HG03097 (cell line): ENCODE measurements around the gene CPXM2.

ENCODE experiments used
- ATAC-seq: cut with Tn5 transposase; IDR thresholded peaks from one replicate; pipeline ENCODE4 v1.9.1; 2021; ENCODE audit not compliant: unreplicated experiment, low FRiP score

CPXM2 gene

DNA sequence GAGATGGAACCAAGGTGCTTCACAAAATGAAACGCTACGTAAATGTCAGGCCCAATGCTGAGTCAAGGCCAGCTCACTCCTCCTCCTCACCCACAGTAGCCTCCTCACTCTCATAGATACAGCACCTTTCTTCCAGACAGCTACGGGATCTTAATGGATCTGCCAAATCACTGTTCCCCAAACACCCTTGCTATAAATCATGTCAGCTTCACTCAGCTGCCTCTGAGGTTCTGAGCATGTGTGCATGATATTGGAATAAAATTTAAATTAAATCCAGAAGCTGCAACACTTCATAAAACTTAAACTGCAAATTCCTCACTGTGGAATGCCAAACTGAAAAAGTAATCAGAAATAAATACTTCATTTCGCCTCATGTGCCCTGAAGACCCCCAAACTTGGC, 14.7 kb upstream of the CPXM2 start:
- no peak for ATAC-seq

GRCh38 chr10:123904834-123905409, 13.3 kb upstream of the CPXM2 start:
- ATAC-seq: no peak

- ATAC-seq: no peak
These were observed 12.0 kb upstream of the CPXM2 start for GRCh38 chr10:123903621-123904020.

- ATAC-seq: no peak
These were observed 10.0 kb upstream of the CPXM2 start for GRCh38 chr10:123901621-123902020.

DNA sequence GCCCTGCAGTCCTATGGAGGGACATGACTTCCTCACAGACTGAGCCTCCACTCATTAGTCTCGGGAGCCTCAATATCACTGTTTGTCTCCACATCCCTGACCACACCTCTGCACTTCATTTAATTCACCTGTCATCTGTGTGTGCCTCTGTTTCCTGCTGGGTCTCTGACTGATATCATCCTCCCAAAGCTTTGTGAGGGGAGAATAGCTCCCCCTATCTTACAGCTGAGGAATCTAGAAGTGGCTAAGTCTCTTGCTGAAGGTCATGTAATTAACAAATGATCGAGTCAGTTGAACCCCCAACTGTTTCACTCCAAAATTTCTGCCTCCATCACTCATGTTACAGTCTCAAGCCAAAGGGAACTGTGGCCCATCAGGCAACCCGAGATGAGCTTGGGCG, 5.5 kb upstream of the CPXM2 start:
- no peak for ATAC-seq

GRCh38 chr10:123896246-123896927, 4.8 kb upstream of the CPXM2 start:
- ATAC-seq: no peak

DNA sequence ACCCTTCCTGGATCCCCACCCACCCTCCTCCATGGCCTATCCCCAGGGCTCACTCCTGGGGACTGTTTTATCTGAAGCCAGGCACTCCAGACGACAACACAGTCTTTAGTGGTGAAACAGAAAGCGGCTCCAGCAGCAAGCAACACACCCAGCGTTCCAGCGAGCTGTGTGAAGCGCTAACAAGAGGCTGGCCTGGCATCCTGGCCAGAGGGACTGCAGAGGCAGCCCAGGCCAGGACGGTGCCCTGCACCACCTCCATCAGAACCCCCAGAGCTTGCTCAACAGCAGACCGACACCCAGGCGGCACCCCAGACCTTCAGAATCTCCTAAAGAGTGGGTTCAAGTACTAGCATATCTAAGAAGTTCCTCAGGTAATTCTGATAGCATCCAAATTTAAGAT, 2.0 kb upstream of the CPXM2 start:
- no peak for ATAC-seq

DNA sequence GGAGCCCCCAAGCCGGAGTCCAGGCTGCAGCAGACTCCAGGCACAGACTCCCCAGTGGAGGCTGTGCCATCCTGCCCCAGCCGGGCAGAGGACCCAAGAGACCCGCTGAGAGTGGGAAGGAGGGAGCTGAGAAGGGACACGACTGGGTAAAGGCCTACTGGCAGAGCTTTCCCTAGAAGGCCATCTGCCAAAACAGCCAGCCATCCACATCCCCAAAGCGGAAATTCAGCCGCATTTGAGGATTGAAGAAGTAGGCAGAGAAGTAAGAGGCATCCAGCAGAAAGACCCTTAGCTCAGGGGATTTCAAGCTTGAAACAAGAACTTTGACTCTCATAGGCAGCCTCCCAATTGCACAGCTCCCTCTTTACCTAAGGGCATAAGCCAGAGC, 857 bp downstream of the CPXM2 start:
- no peak for ATAC-seq

DNA sequence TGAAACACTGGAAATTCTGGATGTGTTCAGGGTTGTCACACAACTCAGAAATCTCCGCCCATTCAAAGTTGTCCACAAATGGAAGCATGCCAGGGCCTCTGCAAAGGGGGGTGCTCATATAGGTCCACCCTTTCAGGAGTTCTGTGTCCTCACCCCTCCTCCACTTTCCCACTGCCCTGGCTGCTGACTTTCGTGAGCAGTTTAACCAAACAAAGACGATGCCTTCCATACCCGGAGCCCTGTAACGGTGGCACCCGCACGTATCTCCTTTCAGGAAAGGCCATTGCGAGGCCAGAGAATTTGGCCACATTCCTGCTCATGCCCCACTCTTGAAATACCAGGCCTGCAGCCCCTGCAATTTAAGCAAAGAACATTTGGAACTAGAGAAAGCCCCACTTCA, 1.4 kb downstream of the CPXM2 start:
- no peak for ATAC-seq

GRCh38 chr10:123889821-123890220, 1.8 kb downstream of the CPXM2 start:
- no peak for ATAC-seq

- ATAC-seq: no peak
These were observed 2.9 kb downstream of the CPXM2 start for GRCh38 chr10:123888751-123889150.

GRCh38 chr10:123888256-123888655, 3.4 kb downstream of the CPXM2 start:
- ATAC-seq: no peak

DNA sequence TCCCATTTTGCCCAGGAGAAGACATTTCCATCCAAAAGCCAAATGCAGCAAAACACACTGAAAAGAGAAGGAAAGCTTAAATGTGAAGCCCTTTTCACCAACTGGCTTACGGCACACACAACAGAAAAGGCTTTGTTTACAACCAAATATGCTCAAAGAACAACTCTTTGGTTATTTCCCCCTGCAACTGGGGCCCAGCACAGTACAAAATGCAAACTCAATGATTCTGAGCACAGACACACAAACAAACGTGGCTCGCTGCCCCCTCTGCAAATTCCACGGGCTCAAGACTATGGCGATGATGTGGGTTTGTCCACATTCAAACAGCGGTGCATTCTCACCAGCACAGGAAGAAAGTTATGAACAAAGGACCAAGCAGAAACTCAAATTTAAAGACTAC, 5.3 kb downstream of the CPXM2 start:
- ATAC-seq: no peak

- ATAC-seq: no peak
These were observed 6.0 kb downstream of the CPXM2 start for GRCh38 chr10:123885406-123886170.

DNA sequence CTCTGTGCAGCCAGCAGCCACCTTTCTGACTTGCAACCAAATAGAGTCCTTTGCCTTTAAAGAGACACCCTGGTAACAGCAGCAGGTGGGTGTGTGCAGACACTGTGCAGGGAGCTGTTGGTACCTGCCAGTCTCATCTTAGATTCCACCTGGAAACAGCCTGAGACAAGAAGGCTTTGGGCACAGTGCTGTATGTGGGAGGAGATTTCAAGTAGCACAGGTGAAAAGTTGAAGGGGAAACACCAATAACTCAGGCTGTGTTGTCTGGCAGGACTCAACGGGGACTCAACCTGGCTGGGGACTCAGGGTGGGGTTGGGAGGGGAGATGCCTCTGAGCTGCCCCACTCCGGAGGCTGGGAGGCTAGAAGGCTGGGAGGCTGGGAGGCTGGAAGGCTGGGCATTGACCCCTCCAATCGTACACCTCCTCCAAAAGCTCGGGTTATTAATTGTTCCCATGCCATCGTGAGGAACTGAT, 6.7 kb downstream of the CPXM2 start:
- ATAC-seq: no peak

GRCh38 chr10:123884351-123884906, 7.2 kb downstream of the CPXM2 start:
- ATAC-seq: no peak

- ATAC-seq: no peak
These were observed 7.8 kb downstream of the CPXM2 start for GRCh38 chr10:123883673-123884320.

DNA sequence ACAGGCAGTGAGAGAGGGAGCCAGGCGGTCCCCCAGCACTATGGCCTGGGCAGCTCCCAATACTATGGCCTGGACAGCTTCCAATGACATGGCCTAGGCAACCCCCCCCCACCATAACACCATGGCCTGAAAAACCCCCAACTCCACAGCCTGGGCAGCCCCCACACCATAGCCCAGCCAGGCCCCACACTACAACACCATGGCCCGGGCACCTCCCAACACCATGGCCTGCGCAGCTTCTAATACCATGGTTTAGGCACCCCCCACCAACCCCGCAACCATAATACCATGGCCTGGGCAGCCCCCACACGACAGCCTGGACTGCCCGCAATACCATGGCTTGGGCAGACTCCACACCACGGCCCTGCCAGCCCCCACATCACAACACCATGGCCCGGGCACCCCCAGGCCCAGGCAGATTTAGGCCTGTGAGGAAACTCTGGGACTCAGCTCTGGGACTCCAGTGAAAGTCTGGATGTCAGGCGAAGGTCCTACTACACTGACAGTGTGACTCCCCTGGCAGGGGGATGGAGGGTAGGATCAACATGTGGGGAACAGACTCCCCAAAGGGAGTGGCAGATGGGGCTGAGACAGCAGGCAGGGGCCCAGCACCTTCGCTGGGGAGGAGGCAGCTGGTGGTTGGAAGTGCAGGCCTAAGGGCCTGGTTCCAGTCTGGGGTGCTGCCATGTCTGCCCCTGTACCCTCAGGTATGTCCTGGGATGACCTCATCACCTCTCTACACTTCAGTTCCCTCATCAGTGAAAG, 8.7 kb downstream of the CPXM2 start:
- no peak for ATAC-seq

- ATAC-seq: no peak
These were observed 9.4 kb downstream of the CPXM2 start for GRCh38 chr10:123882177-123882576.

GRCh38 chr10:123879606-123880257, 11.9 kb downstream of the CPXM2 start:
- ATAC-seq: no peak
